Measurements from ENCODE around the gene MAPK10. TPM values are rescaled to one million over a fixed set of nuclear protein-coding genes. Genes with fewer than 3 reads are reported as not detected.
"Not testable (repeated sequence)": the region's sequence is repeated elsewhere in the genome, so short reads cannot be mapped to it uniquely, and the experiment has no call there.

MAPK10 gene
- total RNA-seq, 1 experiment from 2014 or later: 423 TPM

GRCh38 chr4:86021671-86022070 is 338.2 kb downstream of the MAPK10 start:
- H2AFZ ChIP-seq (ENCODE audit: low read length); H3K4me1 ChIP-seq (ENCODE audit: low read length); H3K4me3 ChIP-seq (ENCODE audit: low read length); H3K9ac ChIP-seq (ENCODE audit: low read length); H3K27me3 ChIP-seq (ENCODE audit: low read length); H3K9me2 ChIP-seq (replicated peaks; ENCODE audit: insufficient read depth, low read length); H3K79me2 ChIP-seq (ENCODE audit: low read length); H3K4me2 ChIP-seq (ENCODE audit: low read depth, low read length, poor library complexity, severe bottlenecking); DNase-seq; H3K9me3 ChIP-seq (ENCODE audit: low read length); H4K20me1 ChIP-seq (ENCODE audit: insufficient read depth, low read depth, low read length); H3K27ac ChIP-seq (ENCODE audit: low read length): not testable (repeated sequence)
- H3K36me3 ChIP-seq (ENCODE audit: insufficient read depth, low read length): peaks cover 13% of the 10 kb centered on the region; the same call in 1 of the 2 replicates

- no peaks in the 10 kb centered on the region for H3K79me2 ChIP-seq (ENCODE audit: low read length)
- H3K9me2 ChIP-seq (replicated peaks; ENCODE audit: insufficient read depth, low read length): no peaks in the 10 kb centered on the region
- peaks cover 12% of the 10 kb centered on the region; the same call in 1 of the 2 replicates for H3K36me3 ChIP-seq (ENCODE audit: insufficient read depth, low read length)
- no peak overlapping the region for H3K9ac ChIP-seq (ENCODE audit: low read length)
- H3K4me2 ChIP-seq (ENCODE audit: low read depth, low read length, poor library complexity, severe bottlenecking): no peak overlapping the region
- H3K4me3 ChIP-seq (ENCODE audit: low read length): no peak overlapping the region
- DNase-seq: no peak
- no peaks in the 10 kb centered on the region for H4K20me1 ChIP-seq (ENCODE audit: insufficient read depth, low read depth, low read length)
- no peaks in the 10 kb centered on the region for H3K27me3 ChIP-seq (ENCODE audit: low read length)
- no peak overlapping the region for H2AFZ ChIP-seq (ENCODE audit: low read length)
- H3K9me3 ChIP-seq (ENCODE audit: low read length): no peaks in the 10 kb centered on the region
- no peak overlapping the region for H3K27ac ChIP-seq (ENCODE audit: low read length)
- H3K4me1 ChIP-seq (ENCODE audit: low read length): peaks cover 16% of the 10 kb centered on the region
These were observed 339.9 kb downstream of the MAPK10 start for GRCh38 chr4:86019906-86020305.

DNA sequence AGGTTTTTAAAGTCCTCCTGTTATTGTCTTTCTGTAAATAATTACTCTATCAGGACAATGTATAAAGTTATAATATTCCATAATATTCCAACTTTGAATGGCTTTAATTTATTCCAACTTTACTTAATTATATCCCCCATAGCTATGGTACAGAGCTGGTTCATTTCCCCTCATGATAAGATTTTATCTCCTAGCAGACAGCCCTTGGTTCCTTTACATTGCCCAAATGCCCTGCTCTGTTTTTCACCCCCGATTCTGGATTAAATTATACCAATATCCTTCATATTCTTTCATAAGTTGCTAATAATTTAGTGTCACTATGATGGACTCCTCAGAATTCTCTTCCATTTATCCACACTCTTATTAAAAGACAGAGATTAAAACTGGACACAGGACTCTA is 340.5 kb downstream of the MAPK10 start:
- Histone ChIP-seq H3K27ac (ENCODE audit: low read length) (no peak overlapping the region), H3K27me3 (ENCODE audit: low read length) (no peaks in the 10 kb centered on the region), H3K9ac (ENCODE audit: low read length) (no peak overlapping the region), H3K4me3 (ENCODE audit: low read length) (no peak overlapping the region), H3K4me1 (ENCODE audit: low read length) (peaks cover 21% of the 10 kb centered on the region), H3K4me2 (ENCODE audit: low read depth, low read length, poor library complexity, severe bottlenecking) (no peak overlapping the region), H3K9me2 (replicated peaks; ENCODE audit: insufficient read depth, low read length) (no peaks in the 10 kb centered on the region), H2AFZ (ENCODE audit: low read length) (no peak overlapping the region), H3K9me3 (ENCODE audit: low read length) (no peaks in the 10 kb centered on the region), H4K20me1 (ENCODE audit: insufficient read depth, low read depth, low read length) (no peaks in the 10 kb centered on the region), H3K36me3 (ENCODE audit: insufficient read depth, low read length) (peaks cover 10% of the 10 kb centered on the region; the same call in 1 of the 2 replicates), H3K79me2 (ENCODE audit: low read length) (no peaks in the 10 kb centered on the region)
- no peak for DNase-seq

- H3K36me3 ChIP-seq (ENCODE audit: insufficient read depth, low read length): no peaks in the 10 kb centered on the region; the same call in 1 of the 2 replicates
- H3K4me1 ChIP-seq (ENCODE audit: low read length): peaks cover 40% of the 10 kb centered on the region
- no peak overlapping the region for H3K4me3 ChIP-seq (ENCODE audit: low read length)
- no peaks in the 10 kb centered on the region for H3K9me3 ChIP-seq (ENCODE audit: low read length)
- H2AFZ ChIP-seq (ENCODE audit: low read length): no peak overlapping the region
- H3K79me2 ChIP-seq (ENCODE audit: low read length): no peaks in the 10 kb centered on the region
- no peak for DNase-seq
- no peaks in the 10 kb centered on the region for H3K9me2 ChIP-seq (replicated peaks; ENCODE audit: insufficient read depth, low read length)
- H4K20me1 ChIP-seq (ENCODE audit: insufficient read depth, low read depth, low read length): no peaks in the 10 kb centered on the region
- H3K9ac ChIP-seq (ENCODE audit: low read length): 0 out of 2 replicates have a peak overlapping the region, but pooled peaks have one; percentile 25
- H3K27me3 ChIP-seq (ENCODE audit: low read length): no peaks in the 10 kb centered on the region
- H3K4me2 ChIP-seq (ENCODE audit: low read depth, low read length, poor library complexity, severe bottlenecking): peak overlapping the region; percentile 49
- H3K27ac ChIP-seq (ENCODE audit: low read length): peak overlapping the region; percentile 73
These were observed 344.2 kb downstream of the MAPK10 start for GRCh38 chr4:86015412-86016350.

- Histone ChIP-seq H2AFZ (ENCODE audit: low read length) (no peak overlapping the region), H3K27ac (ENCODE audit: low read length) (peak overlapping the region; percentile 73), H3K4me2 (ENCODE audit: low read depth, low read length, poor library complexity, severe bottlenecking) (peak overlapping the region; percentile 49), H3K9ac (ENCODE audit: low read length) (peak overlapping the region; percentile 25; the same call in 1 of the 2 replicates), H3K4me1 (ENCODE audit: low read length) (peaks cover 40% of the 10 kb centered on the region), H4K20me1 (ENCODE audit: insufficient read depth, low read depth, low read length) (no peaks in the 10 kb centered on the region), H3K9me2 (replicated peaks; ENCODE audit: insufficient read depth, low read length) (no peaks in the 10 kb centered on the region), H3K9me3 (ENCODE audit: low read length) (no peaks in the 10 kb centered on the region), H3K36me3 (ENCODE audit: insufficient read depth, low read length) (no peaks in the 10 kb centered on the region; the same call in 1 of the 2 replicates), H3K4me3 (ENCODE audit: low read length) (no peak overlapping the region), H3K27me3 (ENCODE audit: low read length) (no peaks in the 10 kb centered on the region), H3K79me2 (ENCODE audit: low read length) (no peaks in the 10 kb centered on the region)
- DNase-seq: peak; percentile 72
These were observed 345.3 kb downstream of the MAPK10 start for GRCh38 chr4:86014599-86014998.

DNA sequence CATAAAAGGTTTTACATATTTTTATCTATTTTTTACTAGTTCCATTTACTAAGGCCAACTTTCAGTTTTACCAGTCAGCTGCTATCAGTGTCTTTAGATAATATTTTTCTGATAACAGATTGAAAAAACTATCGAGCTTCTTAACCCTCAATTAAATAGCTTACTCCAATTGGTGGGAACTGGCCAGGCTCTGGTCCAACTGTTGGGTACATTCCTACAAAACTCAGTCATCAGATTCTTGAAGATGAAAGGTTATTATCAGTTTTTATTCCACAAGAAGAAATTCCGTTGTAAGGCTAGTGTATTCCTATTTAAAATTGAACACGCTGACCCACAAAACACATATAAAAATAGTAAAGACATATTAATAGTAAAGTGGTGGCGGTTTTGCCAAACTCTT is 346.2 kb downstream of the MAPK10 start:
- Histone ChIP-seq H3K9me2 (replicated peaks; ENCODE audit: insufficient read depth, low read length) (no peaks in the 10 kb centered on the region), H3K27ac (ENCODE audit: low read length) (peak overlapping the region; percentile 34; the same call in 1 of the 2 replicates), H3K4me1 (ENCODE audit: low read length) (peaks cover 40% of the 10 kb centered on the region), H4K20me1 (ENCODE audit: insufficient read depth, low read depth, low read length) (no peaks in the 10 kb centered on the region), H2AFZ (ENCODE audit: low read length) (no peak overlapping the region), H3K79me2 (ENCODE audit: low read length) (no peaks in the 10 kb centered on the region), H3K27me3 (ENCODE audit: low read length) (no peaks in the 10 kb centered on the region), H3K9ac (ENCODE audit: low read length) (no peak overlapping the region), H3K4me2 (ENCODE audit: low read depth, low read length, poor library complexity, severe bottlenecking) (no peak overlapping the region), H3K4me3 (ENCODE audit: low read length) (no peak overlapping the region), H3K36me3 (ENCODE audit: insufficient read depth, low read length) (no peaks in the 10 kb centered on the region; the same call in 1 of the 2 replicates), H3K9me3 (ENCODE audit: low read length) (no peaks in the 10 kb centered on the region)
- DNase-seq: no peak

GRCh38 chr4:86011117-86011516 is 348.7 kb downstream of the MAPK10 start:
- no peaks in the 10 kb centered on the region for H4K20me1 ChIP-seq (ENCODE audit: insufficient read depth, low read depth, low read length)
- DNase-seq: no peak
- no peak overlapping the region for H3K4me2 ChIP-seq (ENCODE audit: low read depth, low read length, poor library complexity, severe bottlenecking)
- no peaks in the 10 kb centered on the region for H3K79me2 ChIP-seq (ENCODE audit: low read length)
- no peak overlapping the region for H2AFZ ChIP-seq (ENCODE audit: low read length)
- no peaks in the 10 kb centered on the region for H3K36me3 ChIP-seq (ENCODE audit: insufficient read depth, low read length)
- peaks cover 35% of the 10 kb centered on the region for H3K4me1 ChIP-seq (ENCODE audit: low read length)
- H3K9me2 ChIP-seq (replicated peaks; ENCODE audit: insufficient read depth, low read length): no peaks in the 10 kb centered on the region
- no peak overlapping the region for H3K9ac ChIP-seq (ENCODE audit: low read length)
- H3K27ac ChIP-seq (ENCODE audit: low read length): no peak overlapping the region
- H3K9me3 ChIP-seq (ENCODE audit: low read length): no peaks in the 10 kb centered on the region
- H3K27me3 ChIP-seq (ENCODE audit: low read length): no peaks in the 10 kb centered on the region
- H3K4me3 ChIP-seq (ENCODE audit: low read length): no peak overlapping the region

- Histone ChIP-seq H2AFZ (ENCODE audit: low read length) (no peak overlapping the region), H3K27ac (ENCODE audit: low read length) (no peak overlapping the region), H3K36me3 (ENCODE audit: insufficient read depth, low read length) (no peaks in the 10 kb centered on the region), H3K9me3 (ENCODE audit: low read length) (no peaks in the 10 kb centered on the region), H3K4me1 (ENCODE audit: low read length) (no peaks in the 10 kb centered on the region), H3K9ac (ENCODE audit: low read length) (no peak overlapping the region), H3K4me3 (ENCODE audit: low read length) (no peak overlapping the region), H3K27me3 (ENCODE audit: low read length) (no peaks in the 10 kb centered on the region), H4K20me1 (ENCODE audit: insufficient read depth, low read depth, low read length) (no peaks in the 10 kb centered on the region), H3K9me2 (replicated peaks; ENCODE audit: insufficient read depth, low read length) (no peaks in the 10 kb centered on the region), H3K79me2 (ENCODE audit: low read length) (no peaks in the 10 kb centered on the region), H3K4me2 (ENCODE audit: low read depth, low read length, poor library complexity, severe bottlenecking) (no peak overlapping the region)
- no peak for DNase-seq
These were observed 352.8 kb downstream of the MAPK10 start for GRCh38 chr4:86007042-86007441.
